CD14-positive monocyte (primary cell): ENCODE data around the gene LRRC8A. TPM values are rescaled to one million over a fixed set of nuclear protein-coding genes. Genes with fewer than 3 reads are reported as not detected.

Source experiments
- polyA plus RNA-seq, 3 donors: library from polyadenylated mRNA; depleted of rRNA in 1 of 3; unstranded in 2 of 3; stranded (reverse) in 1 of 3; fragments of 300-500 nt in 2 of 3; fragments of >200 nt in 1 of 3; fragmentation: Illumina TruSeq in 2 of 3; gene quantifications; 1 replicate in 2 of 3; 2 replicates in 1 of 3; pipeline ENCODE4 v1.2.3, GENCODE V29; 2012 to 2021

Gene LRRC8A
- polyA plus RNA-seq, 3 donors, result 7.8 to 10.8 (median 10.3) TPM

Other genes starting within 250 kb of the LRRC8A start
- 1 to 10 TPM; 1.5 to 2.1 (median 1.9) TPM for gene DYNC2I2, start 225.3 kb upstream of the LRRC8A start, polyA plus RNA-seq
- gene SET, start 192.9 kb upstream of the LRRC8A start, polyA plus RNA-seq, result 100 to 1,000 TPM in 2 of 3 donors, 10 to 100 TPM in 1; 56.2 to 124 (median 114) TPM
- under 1 TPM; 0.11 to 0.49 (median 0.27) TPM for gene PKN3, start 179.6 kb upstream of the LRRC8A start, polyA plus RNA-seq
- 10 to 100 TPM; 50.0 to 72.7 (median 68.4) TPM for gene ZDHHC12, start 158.0 kb upstream of the LRRC8A start, polyA plus RNA-seq
- 10 to 100 TPM; 16.1 to 25.6 (median 18.0) TPM for gene ZER1, start 110.2 kb upstream of the LRRC8A start, polyA plus RNA-seq
- 10 to 100 TPM in 2 of 3 donors, 1 to 10 TPM in 1; 9.9 to 16.8 (median 13.8) TPM for gene TBC1D13, start 94.9 kb upstream of the LRRC8A start, polyA plus RNA-seq
- 10 to 100 TPM in 2 of 3 donors, 1 to 10 TPM in 1; 7.2 to 24.6 (median 13.0) TPM for gene ENDOG, start 63.6 kb upstream of the LRRC8A start, polyA plus RNA-seq
- 10 to 100 TPM; 25.7 to 29.9 (median 29.3) TPM for gene SPOUT1, start 52.3 kb upstream of the LRRC8A start, polyA plus RNA-seq
- 1 to 10 TPM; 2.4 to 4.5 (median 3.6) TPM for gene KYAT1, start 183 bp upstream of the LRRC8A start, polyA plus RNA-seq
- under 1 TPM in 1 of 3 donors, not detected in 2; 0.29 TPM for gene PHYHD1, start 38.8 kb downstream of the LRRC8A start, polyA plus RNA-seq
- 1 to 10 TPM in 2 of 3 donors, under 1 TPM in 1; 0.76 to 8.5 (median 7.0) TPM for gene DOLK, start 65.5 kb downstream of the LRRC8A start, polyA plus RNA-seq
- gene NUP188, start 65.6 kb downstream of the LRRC8A start, polyA plus RNA-seq, result 10 to 100 TPM; 10.5 to 28.2 (median 17.2) TPM
- gene SH3GLB2, start 146.2 kb downstream of the LRRC8A start, polyA plus RNA-seq, result 10 to 100 TPM in 2 of 3 donors, 1 to 10 TPM in 1; 8.0 to 77.0 (median 25.9) TPM
- gene MIGA2, start 154.5 kb downstream of the LRRC8A start, polyA plus RNA-seq, result 10 to 100 TPM in 1 of 3 donors, 1 to 10 TPM in 2; 1.9 to 45.4 (median 5.9) TPM
- 1 to 10 TPM; 5.4 to 6.6 (median 5.9) TPM for gene DOLPP1, start 199.0 kb downstream of the LRRC8A start, polyA plus RNA-seq
- 10 to 100 TPM; 12.2 to 19.4 (median 15.0) TPM for gene CRAT, start 228.7 kb downstream of the LRRC8A start, polyA plus RNA-seq
- 10 to 100 TPM; 11.7 to 38.5 (median 12.4) TPM for gene PTPA, start 229.3 kb downstream of the LRRC8A start, polyA plus RNA-seq